Stimulated activated CD8-positive, alpha-beta memory T cell treated with anti-CD3 and anti-CD28 coated beads, Interleukin-4, amount 100 ng/mL, for 1 hour (primary cell): ENCODE measurements around the gene MMEL1.

ENCODE experiments used
- DNase-seq, 2 donors: peaks; one replicate each; pipeline ENCODE4 v3.0.0-alpha.2; 2020; ENCODE audit warnings: low read depth in 2 of 2, low spot score in 1 of 2

Gene MMEL1

GRCh38 chr1:2544875-2545640 is 87.8 kb downstream of the MMEL1 start:
- DNase-seq, result no peak

DNA sequence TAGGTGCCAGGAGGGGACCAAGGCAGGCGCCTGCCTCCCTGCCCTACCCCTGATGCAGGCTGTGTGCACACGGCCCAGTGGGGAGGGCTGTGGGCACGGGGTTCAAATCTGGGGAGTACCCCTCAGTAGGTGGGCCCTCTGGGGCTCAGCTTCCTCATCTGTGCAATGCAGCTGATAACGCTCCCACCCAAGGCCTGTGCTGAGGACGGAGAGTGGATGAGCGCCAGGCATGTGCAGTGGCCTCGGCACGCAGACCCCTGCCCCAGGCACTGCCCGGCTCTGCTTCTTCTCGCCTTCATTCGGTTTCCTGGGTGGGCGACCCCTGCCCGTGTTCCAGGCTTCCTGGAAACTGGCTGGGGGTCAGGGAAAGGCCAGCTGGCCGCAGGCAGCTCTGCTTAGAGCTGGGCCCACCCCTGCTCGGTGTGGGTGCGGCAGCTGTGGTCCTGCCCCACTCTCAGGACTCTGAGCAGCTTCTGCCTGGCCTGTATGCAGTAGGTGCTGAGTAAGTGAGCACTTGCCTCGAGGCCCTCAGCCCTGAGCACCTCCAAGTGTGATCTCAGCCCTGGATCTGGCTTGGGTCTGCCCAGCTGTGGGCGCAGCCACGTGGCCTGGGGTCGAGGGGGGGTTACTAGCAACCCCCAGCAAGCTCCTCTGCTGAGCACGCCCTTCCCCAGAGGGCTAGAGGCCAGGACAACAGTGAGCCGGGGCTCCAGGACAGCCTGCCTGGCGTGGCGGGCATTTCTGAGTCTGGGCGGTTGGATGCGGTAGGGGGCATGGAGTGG is 88.5 kb downstream of the MMEL1 start:
- no peak for DNase-seq

GRCh38 chr1:2543543-2544092 is 89.2 kb downstream of the MMEL1 start:
- DNase-seq, result peak in 1 of 2 donors; percentile 20

DNA sequence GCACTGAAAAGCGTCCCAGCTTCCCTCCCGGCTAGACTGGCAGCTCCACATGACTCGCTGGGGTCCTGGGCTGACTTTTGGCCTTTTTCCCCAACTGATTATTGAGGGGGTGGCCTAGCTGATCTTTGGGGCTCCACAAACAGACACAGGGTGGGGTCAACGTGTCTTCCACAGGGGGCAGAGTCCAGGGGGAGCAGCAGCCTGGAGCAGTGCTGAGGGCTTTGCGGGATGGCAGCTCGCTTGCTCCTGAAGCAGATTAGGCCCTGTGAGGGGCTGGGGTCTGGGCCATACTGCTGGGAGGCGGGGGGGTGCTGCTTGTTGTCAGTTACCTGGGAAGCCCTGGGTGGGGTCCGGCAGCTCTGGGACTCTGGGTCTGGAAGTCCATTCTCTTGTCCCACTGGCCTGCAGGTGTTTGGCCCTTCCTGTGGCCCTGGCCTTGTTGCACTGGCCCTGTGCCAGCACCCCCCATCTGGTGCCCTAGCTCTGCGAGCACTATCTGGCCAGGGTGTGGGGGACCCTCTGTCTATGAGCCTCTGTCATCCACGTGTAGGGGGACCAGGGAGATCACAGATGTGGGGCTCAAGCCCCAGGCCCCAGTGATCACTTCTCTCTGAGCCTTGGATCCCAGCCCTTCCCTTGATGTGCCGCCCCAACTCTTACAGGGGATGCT is 90.4 kb downstream of the MMEL1 start:
- DNase-seq, result no peak

DNA sequence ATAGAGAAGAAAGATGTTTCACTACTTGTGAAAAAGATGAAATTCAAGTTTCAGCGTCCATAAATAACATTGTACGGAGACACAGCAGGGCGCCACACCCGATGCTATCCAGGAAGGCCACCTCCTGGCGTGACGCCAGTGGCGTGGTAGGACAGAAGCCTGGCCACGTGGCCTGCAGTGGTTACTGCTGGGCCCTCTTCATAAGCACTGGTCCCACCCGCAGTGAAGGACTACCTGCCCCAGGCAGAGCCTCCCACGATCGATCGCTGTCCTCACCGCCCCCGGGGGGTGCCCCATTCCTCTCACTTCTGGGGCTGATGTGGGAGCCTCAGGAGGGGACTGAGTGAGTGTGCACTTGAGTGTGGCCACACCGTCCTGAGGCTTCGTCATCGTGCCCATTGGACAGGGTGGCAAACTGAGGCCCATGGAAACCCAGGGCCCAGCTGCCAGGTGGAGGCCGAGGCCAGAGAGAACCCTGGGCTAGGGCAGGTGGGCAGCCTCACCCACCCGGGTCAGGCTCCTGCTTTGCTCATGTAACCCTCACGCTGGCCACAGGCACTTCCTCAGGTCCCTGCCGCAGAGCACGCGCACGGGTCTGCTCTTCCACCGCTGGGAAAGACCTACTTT is 91.1 kb downstream of the MMEL1 start:
- DNase-seq, result no peak

DNA sequence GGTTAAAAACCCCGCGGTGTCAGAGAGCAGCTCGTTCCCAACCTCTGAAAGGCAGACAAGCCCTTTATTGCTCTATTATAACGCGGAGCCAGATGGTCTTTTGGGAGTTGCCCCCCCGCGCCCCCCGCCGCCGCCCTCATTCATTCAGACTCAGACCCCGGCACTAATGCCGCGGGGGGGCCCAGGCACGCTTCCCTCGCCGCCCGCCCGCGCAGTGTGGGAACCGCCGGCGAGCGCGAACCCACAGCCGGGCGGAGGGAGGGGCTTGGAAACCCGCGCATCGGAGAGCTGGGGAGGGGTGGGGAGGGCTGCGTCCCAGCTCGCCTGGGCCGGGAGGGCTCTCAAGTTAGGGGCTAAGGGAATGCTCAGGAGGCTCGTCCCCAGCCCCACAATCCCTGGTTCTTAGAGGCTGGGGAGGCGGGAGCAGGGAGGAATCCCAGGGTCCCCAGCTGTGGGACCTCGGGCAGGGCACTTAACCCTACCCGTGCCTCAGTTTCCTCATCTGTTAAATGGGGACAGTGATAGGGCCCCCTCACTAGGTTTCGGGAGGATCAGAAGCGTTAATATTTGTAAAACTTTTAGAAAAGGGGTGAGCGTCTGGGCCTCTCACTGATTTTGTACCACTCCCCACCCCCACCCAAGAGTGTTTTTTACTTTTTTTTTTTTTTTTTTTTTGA is 91.9 kb downstream of the MMEL1 start:
- DNase-seq, result no peak
